Progenitor cell of endocrine pancreas (in vitro differentiated cells): ENCODE data around the gene TRMT5. TPM values are rescaled to one million over a fixed set of nuclear protein-coding genes. Genes with fewer than 3 reads are reported as not detected.

Experiments used
- DNase-seq: peaks from one replicate; pipeline ENCODE4 v3.0.0; 2021; ENCODE audit warnings: low spot score; ENCODE audit not compliant: unreplicated experiment
- H3K27ac Mint-ChIP-seq: 2 replicates; pipeline ENCODE4 v1.8.0; 2021; ENCODE audit warnings: mild to moderate bottlenecking, moderate library complexity, mixed read lengths
- H3K27me3 Mint-ChIP-seq: 2 replicates; pipeline ENCODE4 v1.8.0; 2021; ENCODE audit warnings: mixed read lengths
- H3K36me3 Mint-ChIP-seq: 2 replicates; pipeline ENCODE4 v1.8.0; 2022; ENCODE audit warnings: mixed read lengths; ENCODE audit not compliant: insufficient read depth
- H3K4me1 Mint-ChIP-seq: 2 replicates; pipeline ENCODE4 v1.8.0; 2021; ENCODE audit warnings: low read depth, mixed read lengths
- H3K4me3 Mint-ChIP-seq: 2 replicates; pipeline ENCODE4 v1.8.0; 2021; ENCODE audit warnings: low read depth, mild to moderate bottlenecking, moderate library complexity, mixed read lengths
- H3K9me3 Mint-ChIP-seq: 2 replicates; pipeline ENCODE4 v1.8.0; 2021; ENCODE audit warnings: low read depth, mixed read lengths
- total RNA-seq: library from RNA; stranded (reverse); gene quantifications from 2 replicates; pipeline ENCODE4 v1.2.1, GENCODE V29; 2021
- TF ChIP-seq, protein P1 (sequence below): fragments of 200-600 bp; sonication (generic); IDR thresholded peaks from one replicate; pipeline ENCODE4 v1.5.0; 2021; ENCODE audit warnings: antibody characterized with exemption, mild to moderate bottlenecking; ENCODE audit not compliant: unreplicated experiment

TRMT5 gene
- total RNA-seq, 1 donor from 2014 or later: 15.0 TPM

DNA sequence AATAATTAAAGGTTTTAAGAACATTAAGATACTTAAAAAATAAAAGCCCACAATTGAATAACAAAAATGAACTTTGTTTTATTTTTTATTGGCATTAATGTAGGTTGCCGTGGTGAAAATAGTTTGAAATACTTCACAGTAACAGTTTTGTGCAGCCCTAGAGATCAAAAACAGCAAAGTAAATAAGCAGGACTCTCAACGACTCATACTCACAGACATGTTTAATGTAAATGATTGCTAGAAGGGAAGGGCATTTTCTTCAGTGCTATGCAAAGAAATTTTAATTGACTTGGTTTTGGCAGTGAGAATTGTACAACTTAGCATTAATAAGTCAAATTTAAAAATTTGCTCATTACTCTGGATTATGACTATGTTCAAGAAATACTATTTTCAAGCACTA is 16.0 kb downstream of the TRMT5 start:
- H3K4me1 Mint-ChIP-seq: peaks cover 3% of the 10 kb centered on the region
- TF ChIP-seq, protein P1, sequence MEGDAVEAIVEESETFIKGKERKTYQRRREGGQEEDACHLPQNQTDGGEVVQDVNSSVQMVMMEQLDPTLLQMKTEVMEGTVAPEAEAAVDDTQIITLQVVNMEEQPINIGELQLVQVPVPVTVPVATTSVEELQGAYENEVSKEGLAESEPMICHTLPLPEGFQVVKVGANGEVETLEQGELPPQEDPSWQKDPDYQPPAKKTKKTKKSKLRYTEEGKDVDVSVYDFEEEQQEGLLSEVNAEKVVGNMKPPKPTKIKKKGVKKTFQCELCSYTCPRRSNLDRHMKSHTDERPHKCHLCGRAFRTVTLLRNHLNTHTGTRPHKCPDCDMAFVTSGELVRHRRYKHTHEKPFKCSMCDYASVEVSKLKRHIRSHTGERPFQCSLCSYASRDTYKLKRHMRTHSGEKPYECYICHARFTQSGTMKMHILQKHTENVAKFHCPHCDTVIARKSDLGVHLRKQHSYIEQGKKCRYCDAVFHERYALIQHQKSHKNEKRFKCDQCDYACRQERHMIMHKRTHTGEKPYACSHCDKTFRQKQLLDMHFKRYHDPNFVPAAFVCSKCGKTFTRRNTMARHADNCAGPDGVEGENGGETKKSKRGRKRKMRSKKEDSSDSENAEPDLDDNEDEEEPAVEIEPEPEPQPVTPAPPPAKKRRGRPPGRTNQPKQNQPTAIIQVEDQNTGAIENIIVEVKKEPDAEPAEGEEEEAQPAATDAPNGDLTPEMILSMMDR: no peak
- H3K36me3 Mint-ChIP-seq: no peaks in the 10 kb centered on the region
- DNase-seq: no peak
- no peaks in the 10 kb centered on the region for H3K27me3 Mint-ChIP-seq
- no peak overlapping the region for H3K27ac Mint-ChIP-seq
- no peak overlapping the region for H3K4me3 Mint-ChIP-seq
- no peaks in the 10 kb centered on the region for H3K9me3 Mint-ChIP-seq

DNA sequence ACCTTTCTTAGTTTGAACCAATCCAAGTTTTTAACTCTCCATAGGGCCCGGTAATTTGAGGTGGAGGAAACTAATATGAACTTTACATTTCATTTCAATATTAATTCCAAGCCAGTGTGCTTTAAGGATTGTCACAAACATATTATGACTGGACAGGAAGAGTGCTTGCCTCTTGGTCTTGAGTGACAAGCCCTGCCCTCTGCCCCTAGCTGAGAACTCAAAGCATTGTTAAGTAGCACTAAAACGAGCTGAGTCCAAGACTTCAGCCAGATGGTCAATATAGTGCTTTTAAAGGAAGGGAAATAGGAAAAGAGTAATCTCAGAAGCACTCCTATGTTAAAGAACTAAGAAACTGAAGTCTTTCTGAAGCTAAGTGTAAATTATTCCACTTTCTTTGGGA is 17.1 kb downstream of the TRMT5 start:
- H3K27me3 Mint-ChIP-seq: no peaks in the 10 kb centered on the region
- peaks cover 5% of the 10 kb centered on the region for H3K9me3 Mint-ChIP-seq
- TF ChIP-seq, protein P1: no peak
- DNase-seq: no peak
- no peak overlapping the region for H3K27ac Mint-ChIP-seq
- H3K4me3 Mint-ChIP-seq: no peak overlapping the region
- H3K4me1 Mint-ChIP-seq: peaks cover 3% of the 10 kb centered on the region
- peaks cover 9% of the 10 kb centered on the region for H3K36me3 Mint-ChIP-seq

DNA sequence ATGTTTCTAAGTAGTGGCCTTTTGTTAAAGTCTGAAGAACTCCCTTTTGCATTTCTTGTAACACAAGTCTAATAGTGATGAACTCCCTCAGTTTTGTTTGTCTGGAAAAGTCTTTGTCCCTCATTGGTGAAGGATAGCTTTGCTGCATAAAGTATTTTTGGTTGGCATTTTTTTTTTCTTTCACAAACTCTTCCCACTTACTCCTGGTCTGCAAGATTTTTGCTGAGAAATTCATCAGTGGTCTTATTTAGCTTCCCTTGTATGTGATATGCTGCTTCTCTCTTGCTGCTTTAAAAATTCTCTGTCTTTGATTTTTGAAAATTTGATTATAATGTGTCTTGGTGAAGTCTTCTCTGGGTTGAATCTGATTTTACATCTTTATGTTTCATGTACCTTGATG is 22.7 kb downstream of the TRMT5 start:
- H3K27me3 Mint-ChIP-seq: no peaks in the 10 kb centered on the region
- peaks cover 28% of the 10 kb centered on the region for H3K9me3 Mint-ChIP-seq
- DNase-seq: no peak
- H3K27ac Mint-ChIP-seq: no peak overlapping the region
- peaks cover 40% of the 10 kb centered on the region for H3K36me3 Mint-ChIP-seq
- H3K4me1 Mint-ChIP-seq: no peaks in the 10 kb centered on the region
- H3K4me3 Mint-ChIP-seq: no peak overlapping the region
- TF ChIP-seq, protein P1: no peak

DNA sequence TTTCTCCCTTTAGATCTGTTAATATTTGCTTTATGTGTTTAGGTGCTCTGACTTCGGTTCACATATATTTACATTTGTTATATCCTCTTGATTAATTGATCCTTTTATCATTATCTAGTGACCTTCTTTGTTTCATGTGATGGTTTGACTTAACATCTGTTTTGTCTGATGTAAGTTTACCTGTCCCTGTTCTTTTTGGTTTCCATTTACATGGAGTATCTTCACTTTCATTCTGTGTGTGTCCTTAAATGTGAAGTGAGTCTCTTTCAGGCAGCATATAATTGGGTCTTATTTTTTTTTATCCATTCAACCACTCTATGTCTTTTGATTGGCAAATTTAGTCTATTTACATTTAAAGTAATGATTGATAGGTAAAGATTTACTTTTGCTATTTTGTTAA is 24.2 kb downstream of the TRMT5 start:
- TF ChIP-seq, protein P1: no peak
- Mint-ChIP-seq H3K9me3 (peaks cover 28% of the 10 kb centered on the region), H3K4me1 (no peaks in the 10 kb centered on the region), H3K4me3 (no peak overlapping the region), H3K27me3 (no peaks in the 10 kb centered on the region), H3K27ac (no peak overlapping the region), H3K36me3 (peaks cover 40% of the 10 kb centered on the region)
- no peak for DNase-seq

DNA sequence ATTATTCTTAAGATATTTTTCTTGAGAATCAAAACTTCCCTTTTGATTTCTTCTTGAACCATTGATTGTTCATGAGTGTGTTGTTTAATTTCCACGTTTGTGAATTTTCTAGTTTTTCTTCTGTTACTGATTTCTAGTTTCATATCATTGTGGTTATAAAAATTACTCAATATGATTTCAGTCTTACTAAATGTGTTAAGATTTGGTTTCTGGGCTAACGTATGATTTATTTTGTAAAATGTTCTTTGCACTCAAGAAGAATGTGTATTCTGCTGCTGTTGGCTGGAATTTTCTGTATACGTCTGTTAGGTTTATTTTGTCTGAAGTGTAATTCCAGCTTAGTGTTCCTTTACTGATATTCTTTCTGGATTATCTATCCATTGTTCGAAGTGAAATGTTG is 24.7 kb downstream of the TRMT5 start:
- Mint-ChIP-seq H3K4me3 (no peak overlapping the region), H3K27ac (no peak overlapping the region), H3K4me1 (no peaks in the 10 kb centered on the region), H3K9me3 (peaks cover 28% of the 10 kb centered on the region), H3K27me3 (no peaks in the 10 kb centered on the region), H3K36me3 (peaks cover 40% of the 10 kb centered on the region)
- no peak for DNase-seq
- TF ChIP-seq, protein P1: no peak
